Activated T-cell treated with anti-CD3 and anti-CD28 coated beads for 48 hours (primary cell): ENCODE data around the gene FAM222A.

Experiments
- DNase-seq: peaks from one replicate; pipeline ENCODE4 v3.0.0-alpha.2; 2020; ENCODE audit warnings: low read depth

The FAM222A gene

GRCh38 chr12:109724321-109724892, 10.8 kb downstream of the FAM222A start:
- DNase-seq: no peak

- DNase-seq: no peak
Observed at GRCh38 chr12:109725321-109726105, 11.9 kb downstream of the FAM222A start.

GRCh38 chr12:109726106-109726497, 12.5 kb downstream of the FAM222A start:
- no peak for DNase-seq

- DNase-seq: no peak
Observed at GRCh38 chr12:109726511-109727038, 12.9 kb downstream of the FAM222A start.

GRCh38 chr12:109727039-109727723, 13.6 kb downstream of the FAM222A start:
- DNase-seq: no peak

- no peak for DNase-seq
Observed at GRCh38 chr12:109727746-109728726, 14.4 kb downstream of the FAM222A start.

- no peak for DNase-seq
Observed at GRCh38 chr12:109728921-109729320, 15.3 kb downstream of the FAM222A start.

- no peak for DNase-seq
Observed at GRCh38 chr12:109729371-109729781, 15.8 kb downstream of the FAM222A start.

- DNase-seq: no peak
Observed at GRCh38 chr12:109729801-109730200, 16.2 kb downstream of the FAM222A start.

- DNase-seq: no peak
Observed at GRCh38 chr12:109730306-109731145, 16.9 kb downstream of the FAM222A start.

- no peak for DNase-seq
Observed at GRCh38 chr12:109731231-109731731, 17.7 kb downstream of the FAM222A start.

GRCh38 chr12:109731806-109732205, 18.2 kb downstream of the FAM222A start:
- DNase-seq: no peak

- DNase-seq: no peak
Observed at GRCh38 chr12:109732321-109733305, 19.0 kb downstream of the FAM222A start.

- DNase-seq: no peak
Observed at GRCh38 chr12:109734219-109735000, 20.8 kb downstream of the FAM222A start.

- DNase-seq: no peak
Observed at GRCh38 chr12:109735051-109735521, 21.5 kb downstream of the FAM222A start.

- no peak for DNase-seq
Observed at GRCh38 chr12:109735825-109736551, 22.4 kb downstream of the FAM222A start.

- no peak for DNase-seq
Observed at GRCh38 chr12:109736552-109737108, 23.0 kb downstream of the FAM222A start.
